HG03571 (cell line): ENCODE results near the gene METTL23.
"Not testable (repeated sequence)": the region's sequence is repeated elsewhere in the genome, so short reads cannot be mapped to it uniquely, and the experiment has no call there.

Experiments used
- ATAC-seq: cut with Tn5 transposase; IDR thresholded peaks from one replicate; pipeline ENCODE4 v1.9.1; 2021; ENCODE audit not compliant: unreplicated experiment

The METTL23 gene

DNA sequence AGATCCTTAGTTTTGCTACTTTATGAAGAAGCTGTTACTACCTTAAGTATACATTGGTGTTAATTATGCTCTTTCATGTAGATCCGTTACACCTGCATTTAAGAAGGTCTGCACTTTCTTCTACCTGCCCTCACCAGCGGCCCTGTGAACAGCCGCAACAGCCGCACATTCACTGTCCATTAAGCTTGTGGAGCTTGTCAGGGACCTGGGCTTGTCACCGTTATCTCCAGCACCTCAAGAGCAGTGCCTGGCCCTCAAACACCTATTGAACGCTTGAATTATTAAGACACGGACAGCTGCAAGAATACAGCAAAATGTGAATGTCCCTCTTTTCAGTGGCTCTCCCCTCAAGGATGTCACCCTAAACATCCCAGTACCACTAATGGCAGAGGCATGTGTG, 12.9 kb upstream of the METTL23 start:
- no peak for ATAC-seq

DNA sequence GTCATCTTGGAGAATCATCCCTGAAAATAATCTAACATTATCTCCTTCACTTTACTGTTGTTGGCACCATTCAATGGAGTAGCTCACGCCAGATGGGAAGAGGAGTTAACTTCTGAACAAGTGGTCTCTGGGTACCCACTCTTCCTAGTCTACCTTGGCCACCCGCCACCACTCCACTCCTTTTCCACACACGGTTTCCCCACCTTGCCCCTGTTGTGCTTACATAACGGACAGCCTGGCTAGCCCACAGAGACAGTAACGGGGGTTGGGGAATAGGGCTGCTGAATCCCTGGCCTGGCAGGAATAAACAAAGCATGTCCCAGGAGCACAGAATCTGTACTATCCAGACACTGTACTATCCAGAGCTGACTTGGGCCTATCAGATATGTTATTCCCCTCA, 12.3 kb upstream of the METTL23 start:
- no peak for ATAC-seq

DNA sequence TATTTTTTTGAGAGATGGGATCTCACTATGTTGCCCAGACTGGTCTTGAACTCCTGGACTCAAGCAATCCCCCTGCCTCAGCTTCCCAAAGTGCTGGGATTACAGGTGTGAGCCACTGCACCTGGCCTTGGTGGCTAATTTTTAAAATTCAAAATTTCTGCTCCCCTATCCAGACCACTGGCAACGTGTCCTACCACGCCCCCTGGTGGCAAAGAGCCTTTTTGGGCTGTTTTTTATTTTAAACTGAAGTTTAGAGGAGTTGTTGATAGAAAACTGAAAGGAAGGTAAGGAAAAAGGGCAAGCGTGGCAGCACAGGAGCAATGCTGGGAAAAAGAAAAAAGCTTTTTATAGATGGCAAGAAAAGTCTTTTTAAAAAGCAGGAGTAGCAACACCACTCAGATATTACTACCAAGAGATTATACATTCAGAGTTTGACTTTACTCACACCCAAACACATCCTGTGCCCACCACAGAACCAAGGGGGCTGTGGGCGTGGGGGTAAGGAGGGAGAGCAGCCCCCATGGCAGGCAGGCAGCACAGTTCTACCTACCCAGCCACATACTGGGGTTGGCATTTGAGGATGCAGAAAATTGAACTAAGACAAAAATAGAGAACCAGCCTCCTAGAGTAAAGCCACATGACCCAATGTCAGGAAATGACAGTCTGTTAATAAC, 11.7 kb upstream of the METTL23 start:
- no peak for ATAC-seq

DNA sequence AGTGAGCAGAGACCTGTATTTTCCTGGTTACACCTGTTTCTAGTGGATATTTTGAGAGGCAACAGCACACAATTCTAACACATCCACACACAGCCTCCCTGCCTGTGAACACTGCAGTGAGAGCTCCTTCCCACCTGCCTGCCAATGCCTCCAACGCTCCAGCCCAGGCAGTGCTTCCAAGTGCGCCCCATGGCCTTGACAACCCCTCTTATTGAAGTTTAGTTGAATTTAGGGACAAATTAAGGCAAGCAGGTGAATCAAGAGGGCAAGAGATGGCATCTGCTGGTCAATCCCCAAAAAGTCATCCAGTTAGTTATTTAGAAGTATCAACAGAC, 11.2 kb upstream of the METTL23 start:
- ATAC-seq: no peak

DNA sequence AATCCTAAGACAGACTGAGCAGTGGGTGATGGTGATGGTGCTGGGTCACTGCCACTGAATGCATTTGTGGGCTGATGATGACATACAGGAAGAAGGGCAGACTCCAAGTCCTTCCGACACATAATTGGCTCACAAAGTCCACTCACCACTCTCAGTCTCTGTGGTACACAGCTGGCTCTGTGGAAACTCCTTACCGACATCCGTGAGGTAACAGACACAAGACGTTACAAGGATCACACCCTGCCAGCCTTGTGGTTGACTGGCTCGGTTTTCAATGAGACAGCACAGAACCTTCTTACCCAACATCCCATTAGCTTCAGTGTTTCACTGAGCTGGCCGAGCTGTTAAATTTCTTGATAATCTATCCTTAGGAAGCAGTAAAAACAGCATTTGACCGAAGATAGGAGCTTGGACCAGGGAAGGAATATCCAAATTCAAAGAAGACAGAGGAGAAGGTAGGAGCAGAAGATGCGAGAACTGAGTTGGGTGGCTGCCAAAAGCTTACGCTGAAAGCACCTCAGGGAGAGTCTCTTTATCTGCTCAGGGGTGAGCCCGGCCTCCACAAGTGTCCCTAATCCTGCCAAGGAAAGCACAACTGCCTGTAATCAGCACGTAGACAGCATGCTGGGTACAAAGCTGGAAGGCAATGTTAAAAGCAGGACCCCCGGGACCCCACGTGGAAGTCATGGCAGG, 10.3 kb upstream of the METTL23 start:
- ATAC-seq: no peak

DNA sequence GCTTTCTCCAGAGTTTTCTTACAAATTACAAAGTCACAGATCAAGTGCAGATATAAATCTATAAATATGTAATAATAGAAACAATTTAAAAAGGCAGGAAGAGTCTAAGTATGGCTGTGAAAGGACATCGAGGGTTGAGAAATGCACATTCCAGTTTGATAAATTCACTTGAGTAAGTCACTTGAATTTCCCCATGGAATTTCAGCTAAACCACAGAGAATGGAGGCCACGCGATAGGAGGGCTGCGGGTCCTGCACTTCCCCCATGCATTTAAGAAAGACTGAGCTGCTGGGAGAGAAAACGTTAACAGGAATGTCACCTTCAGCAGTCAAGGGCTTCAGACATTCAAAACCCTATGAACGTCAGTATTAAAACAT, 9.8 kb upstream of the METTL23 start:
- ATAC-seq: no peak

DNA sequence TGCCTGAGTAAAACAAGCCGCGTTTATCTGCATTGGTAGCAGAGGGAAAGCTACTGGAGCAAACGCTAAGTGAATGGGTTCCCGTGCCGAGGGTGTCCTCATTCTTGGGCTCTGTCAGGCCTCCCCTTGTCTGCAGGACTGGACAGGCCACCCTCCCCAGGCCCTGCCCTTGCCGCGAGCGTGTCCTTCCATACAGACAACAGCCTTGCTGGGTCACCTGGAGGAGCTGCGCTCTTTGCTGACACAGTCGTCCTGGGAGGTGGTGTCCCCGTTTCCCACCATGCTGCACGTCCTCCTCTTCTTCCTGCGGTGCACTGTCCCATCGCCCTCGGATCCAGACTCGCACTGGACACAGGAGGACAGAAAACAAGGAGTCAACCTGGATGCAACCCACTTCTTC, 8.1 kb upstream of the METTL23 start:
- ATAC-seq: no peak

DNA sequence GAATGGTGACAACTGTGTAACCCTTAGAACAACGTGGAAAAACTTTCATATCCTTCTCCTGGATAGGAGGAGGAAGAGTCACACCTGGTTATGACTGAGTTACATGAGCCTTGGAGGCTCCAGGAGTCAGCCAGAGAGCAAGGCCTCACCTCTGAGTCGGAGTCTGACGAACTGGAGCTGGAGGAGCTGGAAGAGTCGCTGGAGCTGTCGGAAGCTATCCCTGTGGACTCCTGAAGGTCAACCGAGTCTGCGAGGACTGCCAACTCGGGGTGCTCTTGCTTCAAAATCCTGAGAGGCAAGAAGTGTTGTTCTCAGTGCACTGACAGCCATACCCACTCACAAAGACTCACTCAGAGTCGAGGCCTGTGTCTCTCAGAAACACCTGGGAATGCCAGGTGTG, 6.4 kb upstream of the METTL23 start:
- no peak for ATAC-seq

DNA sequence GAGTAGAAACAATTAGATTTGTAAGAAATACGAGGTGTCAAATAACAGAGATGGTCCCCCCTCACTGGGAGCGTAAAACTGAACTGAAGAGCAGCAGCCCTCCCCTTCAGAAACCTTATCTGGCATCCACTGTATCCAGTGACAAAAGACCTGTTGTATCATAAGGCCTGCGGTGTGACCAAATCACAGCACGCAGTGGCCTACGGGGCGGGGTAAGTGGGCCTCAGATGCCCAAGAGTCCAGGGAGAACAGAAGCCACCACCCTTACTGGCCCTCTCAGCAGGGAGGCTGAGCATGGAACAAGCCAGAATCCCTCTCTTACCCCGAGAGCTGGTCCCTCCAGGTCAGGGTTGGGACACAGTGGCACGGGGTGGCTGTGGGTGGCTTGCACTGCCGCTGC, 5.7 kb upstream of the METTL23 start:
- ATAC-seq: no peak

DNA sequence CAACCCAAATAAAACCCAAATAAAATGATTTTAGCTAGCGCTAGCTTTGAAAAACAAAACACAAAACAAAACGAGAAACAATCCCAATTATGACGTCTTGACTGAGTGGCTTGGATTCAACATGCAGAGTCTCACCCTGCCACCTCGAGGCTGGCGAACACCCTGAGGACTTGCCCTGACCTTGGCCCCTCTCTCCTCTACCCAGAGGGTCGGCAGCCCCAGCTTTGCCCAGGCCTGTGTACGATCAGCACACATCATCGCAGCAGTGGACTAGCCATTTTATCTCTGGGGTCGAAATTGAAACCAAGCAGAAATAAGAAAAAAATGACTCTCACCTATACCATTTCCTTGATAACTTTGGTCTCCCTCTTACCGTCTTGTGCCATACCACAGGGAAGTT, 5.2 kb upstream of the METTL23 start:
- ATAC-seq: no peak

DNA sequence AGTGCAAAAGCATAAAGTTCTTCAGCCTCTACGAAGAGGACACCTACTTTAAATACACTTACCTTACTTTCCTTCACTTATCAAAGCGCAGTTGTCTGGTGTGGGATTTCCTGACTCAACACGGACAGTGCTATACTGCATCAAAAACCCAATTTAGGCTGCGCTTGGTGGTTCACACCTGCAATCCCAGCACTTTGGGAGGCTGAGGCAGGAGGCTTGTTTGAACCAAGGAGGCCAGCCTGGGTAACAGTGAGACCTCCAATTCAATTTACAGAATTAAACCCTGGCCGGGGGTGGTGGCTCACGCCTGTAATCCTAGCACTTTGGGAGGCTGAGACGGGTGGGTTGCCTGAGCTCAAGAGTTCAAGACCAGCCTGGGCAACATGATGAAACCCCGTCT, 4.4 kb upstream of the METTL23 start:
- ATAC-seq: no peak

DNA sequence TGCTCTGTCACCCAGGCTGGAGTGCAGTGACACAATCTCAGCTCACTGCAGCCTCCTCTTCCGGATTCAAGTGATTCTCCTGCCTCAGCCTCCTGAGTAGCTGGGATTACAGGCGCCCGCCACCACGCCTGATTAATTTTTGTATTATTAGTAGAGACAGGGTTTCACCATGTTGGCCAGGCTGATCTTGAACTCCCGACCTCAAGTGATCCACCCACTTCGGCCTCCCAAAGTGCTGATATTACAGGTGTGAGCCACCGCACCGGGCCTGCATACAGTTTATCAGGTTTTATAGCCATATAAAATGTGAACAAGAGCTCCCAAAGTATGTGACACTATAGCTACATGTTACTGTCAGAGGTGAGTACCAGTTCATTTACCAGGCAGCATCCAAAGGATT, 3.7 kb upstream of the METTL23 start:
- ATAC-seq: not testable (repeated sequence)

DNA sequence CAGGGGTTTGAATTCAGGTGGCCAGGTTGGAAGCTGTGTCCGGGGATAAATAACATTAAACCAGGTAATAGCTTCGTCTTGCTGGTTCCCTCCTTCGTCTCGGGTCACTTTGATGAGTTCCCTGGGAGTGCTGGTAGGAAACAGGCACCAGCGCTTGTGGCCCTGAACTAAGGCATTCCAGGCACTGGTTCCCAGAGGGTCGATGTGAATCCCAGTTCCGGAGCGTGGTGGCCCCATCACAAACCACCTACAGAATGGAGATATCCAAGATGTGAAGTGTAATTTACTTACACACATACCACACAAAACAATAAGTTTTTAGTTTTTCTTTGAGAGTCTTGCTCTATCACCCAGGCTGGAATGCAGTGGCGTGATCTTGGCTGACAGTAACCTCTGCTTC, 2.8 kb upstream of the METTL23 start:
- ATAC-seq: no peak

DNA sequence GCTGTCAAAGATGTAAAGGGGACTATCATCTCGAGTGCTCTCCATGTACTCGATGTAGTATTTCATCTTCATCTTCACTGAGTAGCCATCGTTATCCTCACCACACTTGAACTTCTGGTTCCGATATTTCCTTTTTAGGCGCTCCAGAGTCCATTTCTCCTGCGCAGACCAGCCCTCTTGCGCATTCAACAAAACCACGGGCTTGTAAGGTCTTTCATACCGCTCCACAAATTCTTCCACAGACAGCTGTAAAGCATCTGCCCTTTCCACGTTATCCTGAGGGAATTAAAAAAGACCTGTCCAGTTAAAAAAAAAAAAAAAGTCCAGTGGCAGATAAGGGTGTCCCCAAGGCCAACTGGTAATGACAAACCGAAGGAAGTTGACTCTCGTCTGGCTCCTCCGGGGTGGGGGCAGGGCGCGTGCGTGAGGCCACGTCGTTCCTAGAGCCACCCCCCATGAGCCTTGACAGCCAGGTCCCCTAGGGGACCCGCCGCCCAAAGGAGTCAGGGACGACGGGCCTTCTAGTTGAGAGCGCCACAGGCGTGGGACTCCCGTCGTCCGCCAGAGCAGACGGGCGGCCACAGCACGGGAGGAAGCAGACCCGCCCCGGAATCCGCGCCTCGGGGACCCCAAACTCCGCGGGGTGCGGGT, 934 bp upstream of the METTL23 start:
- peak; percentile 19 for ATAC-seq

DNA sequence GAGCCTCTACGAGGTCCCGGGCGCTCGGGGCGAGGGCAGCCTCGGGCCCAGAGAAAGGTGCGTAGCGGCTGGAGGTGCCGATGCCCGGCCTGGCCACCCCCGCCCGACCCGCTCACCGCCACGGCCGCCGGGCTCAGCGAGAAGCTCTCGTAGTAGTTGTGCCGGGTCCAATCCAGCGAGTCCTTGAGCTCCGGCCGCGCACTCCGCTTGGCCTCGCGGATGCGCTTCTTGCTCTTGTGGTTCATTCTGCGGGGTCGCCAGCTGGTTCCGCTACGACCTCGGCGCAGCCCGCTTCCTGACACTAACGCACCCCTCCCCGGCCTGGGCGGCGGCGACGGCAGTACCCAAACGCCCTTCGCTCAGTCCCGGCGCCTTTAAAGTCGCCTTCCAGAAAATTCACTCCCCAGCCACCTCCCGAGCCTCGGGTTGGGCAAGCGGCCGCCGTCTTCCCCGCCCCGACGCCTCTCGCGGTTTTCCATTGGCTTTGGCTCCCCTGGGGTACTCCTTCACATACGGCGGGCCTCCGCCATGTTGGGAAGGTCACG, 336 bp upstream of the METTL23 start, which contains the start of gene JMJD6:
Gene JMJD6, minus strand, starts transcription at position 376 of the 545 bp plus-strand sequence. Its CDS starts 131 bp downstream, at position 245.
- peak; percentile 53 for ATAC-seq

DNA sequence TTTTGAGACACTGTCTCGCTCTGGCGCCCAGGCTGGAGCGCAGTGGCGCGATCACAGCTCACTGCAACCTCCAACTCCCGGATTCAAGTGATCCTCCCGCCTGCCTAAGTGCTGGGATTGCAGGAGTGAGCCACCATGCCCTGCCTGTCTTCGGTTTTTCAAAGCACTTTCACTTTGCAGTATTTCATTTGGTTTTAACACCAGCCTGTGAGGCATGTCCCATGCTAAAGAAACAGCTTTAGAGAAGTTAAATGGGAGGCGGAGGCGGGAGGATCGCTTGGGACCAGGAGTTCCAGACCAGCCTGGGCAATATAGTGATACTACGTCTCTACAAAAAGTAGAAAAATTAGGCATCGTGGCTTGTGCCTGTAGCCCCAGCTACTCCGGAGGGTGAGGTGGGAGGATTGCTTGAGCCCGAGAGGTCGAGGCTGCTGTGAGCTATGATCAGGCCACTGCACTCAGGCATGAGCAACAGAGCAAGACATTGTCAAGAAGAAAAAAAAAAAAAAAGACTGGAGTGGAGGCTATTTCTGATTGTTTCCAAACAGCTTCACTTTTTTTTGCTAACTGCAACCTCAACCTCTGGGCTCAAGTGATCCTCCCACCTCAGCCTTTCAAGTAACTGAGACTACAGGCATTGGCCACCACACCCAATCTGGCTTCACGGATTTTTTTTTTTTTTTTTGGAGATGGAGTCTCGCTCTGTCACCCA, 1.3 kb downstream of the METTL23 start:
- ATAC-seq: no peak

DNA sequence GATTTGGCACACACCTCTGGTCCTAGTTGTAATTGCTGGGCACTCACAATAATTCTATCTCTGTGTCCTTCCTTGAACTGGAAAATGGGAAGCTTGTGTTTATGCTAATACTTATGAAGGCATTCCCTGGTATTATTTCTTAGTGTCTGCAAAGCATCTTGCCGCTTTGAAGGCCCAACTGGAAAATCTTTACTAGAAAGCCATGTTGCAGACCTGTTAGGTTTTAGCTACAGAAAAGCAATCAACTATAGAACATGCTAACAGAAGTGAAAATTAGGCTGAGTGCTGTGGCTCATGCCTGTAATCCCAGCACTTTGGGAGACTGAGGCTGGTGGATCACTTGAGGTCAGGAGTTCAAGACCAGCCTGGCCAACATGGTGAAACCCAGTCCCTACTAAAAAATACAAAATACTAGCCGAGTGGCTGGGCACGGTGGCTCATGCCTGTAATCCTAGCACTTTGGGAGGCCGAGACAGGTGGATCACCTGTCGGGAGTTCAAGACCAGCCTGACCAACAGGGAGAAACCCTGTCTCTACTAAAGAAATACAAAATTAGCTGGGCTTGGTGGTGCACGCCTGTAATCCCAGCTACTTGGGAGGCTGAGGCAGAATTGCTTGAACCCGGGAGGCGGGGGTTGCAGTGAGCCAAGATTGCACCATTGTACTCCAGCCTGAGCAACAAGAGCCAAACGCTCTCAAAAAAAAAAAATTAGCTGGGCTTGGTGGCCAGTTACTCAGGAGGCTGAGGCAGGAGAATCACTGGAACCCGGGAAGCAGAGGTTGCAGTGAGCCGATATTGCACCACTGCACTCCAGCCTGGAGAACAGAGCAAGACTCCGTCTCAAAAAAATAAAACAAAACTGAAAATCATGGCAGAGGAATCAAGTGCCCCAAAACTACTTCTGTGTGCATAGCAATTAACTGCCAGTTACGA, 5.4 kb downstream of the METTL23 start:
- not testable (repeated sequence) for ATAC-seq

DNA sequence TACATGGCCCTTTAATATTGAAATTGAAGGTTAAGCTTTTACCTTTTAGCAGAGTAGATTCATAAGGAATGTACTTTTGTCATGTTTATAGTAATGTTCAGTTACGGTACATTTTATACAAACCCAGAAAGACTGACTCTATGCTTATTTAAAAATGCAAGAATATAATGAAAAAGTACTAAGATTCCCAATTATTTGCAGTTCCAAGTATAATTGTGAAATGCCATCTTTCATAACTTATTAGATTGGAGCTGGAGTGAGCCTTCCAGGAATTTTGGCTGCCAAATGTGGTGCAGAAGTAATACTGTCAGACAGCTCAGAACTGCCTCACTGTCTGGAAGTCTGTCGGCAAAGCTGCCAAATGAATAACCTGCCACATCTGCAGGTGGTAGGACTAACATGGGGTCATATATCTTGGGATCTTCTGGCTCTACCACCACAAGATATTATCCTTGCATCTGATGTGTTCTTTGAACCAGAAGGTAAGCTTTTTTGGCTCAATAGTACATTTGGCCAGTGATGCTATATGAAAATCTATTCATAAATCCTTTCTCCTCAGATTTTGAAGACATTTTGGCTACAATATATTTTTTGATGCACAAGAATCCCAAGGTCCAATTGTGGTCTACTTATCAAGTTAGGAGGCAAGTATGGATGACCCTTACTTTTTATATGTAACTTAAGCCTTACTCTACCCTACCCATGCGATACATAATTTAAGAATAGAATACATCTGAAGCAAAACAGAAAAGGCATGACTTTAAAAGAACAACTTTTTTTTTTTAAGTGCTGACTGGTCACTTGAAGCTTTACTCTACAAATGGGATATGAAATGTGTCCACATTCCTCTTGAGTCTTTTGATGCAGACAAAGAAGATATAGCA, 6.3 kb downstream of the METTL23 start:
- no peak for ATAC-seq

DNA sequence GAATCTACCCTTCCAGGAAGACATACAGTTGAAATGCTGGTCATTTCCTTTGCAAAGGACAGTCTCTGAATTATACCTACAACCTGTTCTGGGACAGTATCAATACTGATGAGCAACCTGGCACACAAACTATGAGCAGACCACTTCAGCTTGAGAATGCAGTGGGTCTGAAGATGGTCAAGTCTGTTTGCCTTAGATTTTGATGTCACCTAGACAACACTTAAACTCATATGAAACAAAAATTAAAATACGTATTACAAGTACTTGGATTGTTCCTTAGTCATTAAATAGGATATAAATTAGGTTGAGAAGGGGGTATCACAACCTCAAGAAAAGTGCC, 6.9 kb downstream of the METTL23 start:
- ATAC-seq: no peak
